HCT116 (cell line): Measurements from ENCODE around the gene PBX1. TPM values are rescaled to one million over a fixed set of nuclear protein-coding genes. Genes with fewer than 3 reads are reported as not detected.
A peak's percentile ranks its signal among the peaks of the same experiment; 100 is the strongest.

Source experiments
- ATAC-seq: fragments of 200-7000 bp; cut with Tn5 transposase; 2 replicates; pipeline ENCODE4 v1.9.1; 2020; ENCODE audit warnings: mild to moderate bottlenecking, moderate library complexity
- BruUV-seq: library from RNA; stranded (reverse); fragments of 400-500 nt; replicated peaks from 2 replicates; lab custom pipeline; 2021; lab: Mats Ljungman, UMichigan
- CTCF ChIA-PET: fragments of 300-600 bp; sonication (Branson Sonifier 250); formaldehyde crosslinking; loops from one replicate; lab custom pipeline; 2021; ENCODE audit warnings: antibody characterized with exemption; lab: Charles Lee
- POLR2A ChIA-PET: fragments of 300-600, 350-600 bp; sonication (Branson Sonifier 250); formaldehyde crosslinking; loops from one replicate; lab custom pipeline; 2021; ENCODE audit warnings: antibody characterized with exemption; lab: Charles Lee
- RAD21 ChIA-PET, 2 experiments: fragments of 300-600 bp; sonication (Branson Sonifier 250); formaldehyde crosslinking; loops; one replicate each; lab custom pipeline; 2023; ENCODE audit warnings: low total read pairs in 2 of 2; ENCODE audit not compliant: uncharacterized antibody in 2 of 2, unreplicated experiment in 2 of 2, low non-redundant PET in 1 of 2; lab: Charles Lee
- DNase-seq: peaks from one replicate; pipeline ENCODE4 v3.0.0-alpha.2; 2010; ENCODE audit warnings: low read depth, low spot score
- H2AFZ ChIP-seq: fragments of 200-600 bp; shearing (Covaris generic), sonication (generic); 2 replicates; pipeline ENCODE4 v1.6.1; 2017; ENCODE audit warnings: low read depth, mixed run types, mixed read lengths, antibody characterized with exemption, low read length; ENCODE audit not compliant: poor library complexity, severe bottlenecking
- H3K27ac ChIP-seq: 2 replicates; pipeline ENCODE4 v1.5.1; 2012; ENCODE audit warnings: low read depth, low read length
- H3K27me3 ChIP-seq: fragments of 200-600 bp; sonication (generic); 2 replicates; pipeline ENCODE4 v1.6.1; 2016; ENCODE audit warnings: mixed run types, low read length, mixed read lengths; ENCODE audit not compliant: insufficient read depth
- H3K36me3 ChIP-seq, 2 experiments: fragments of 200-500 bp in 1 of 2; fragments of 200-600 bp in 1 of 2; sonication (Bioruptor generic) in 1 of 2; sonication (generic) in 1 of 2; 2 replicates each; pipeline versions ENCODE4 v1.5.1 to v1.6.1; 2014 to 2016; ENCODE audit warnings: low read length in 2 of 2, inconsistent platforms in 1 of 2, mixed read lengths in 1 of 2, mixed run types in 1 of 2; ENCODE audit not compliant: insufficient read depth in 2 of 2, control insufficient read depth in 1 of 2
- H3K4me1 ChIP-seq, 2 experiments: fragments of 200-600 bp in 1 of 2; sonication (generic) in 1 of 2; 2 replicates each; pipeline versions ENCODE4 v1.5.1 to v1.6.1; 2012 to 2017; ENCODE audit warnings: low read length in 2 of 2, inconsistent platforms in 1 of 2, mild to moderate bottlenecking in 1 of 2, mixed read lengths in 1 of 2, mixed run types in 1 of 2, moderate library complexity in 1 of 2; ENCODE audit not compliant: insufficient read depth in 2 of 2, control insufficient read depth in 1 of 2
- H3K4me2 ChIP-seq: fragments of 200-600 bp; sonication (generic); 2 replicates; pipeline ENCODE4 v1.6.1; 2017; ENCODE audit warnings: mixed run types, low read length, mixed read lengths
- H3K4me3 ChIP-seq, 2 experiments: fragments of 200-600 bp in 1 of 2; sonication (generic) in 1 of 2; replicated peaks in 1 of 2; 2 replicates each; pipeline ENCODE4 v1.5.1; 2011 to 2016; ENCODE audit warnings: low read length in 2 of 2, control low read depth in 1 of 2, low read depth in 1 of 2, mild to moderate bottlenecking in 1 of 2, mixed read lengths in 1 of 2, mixed run types in 1 of 2
- H3K79me2 ChIP-seq: fragments of 200-600 bp; sonication (generic); 2 replicates; pipeline ENCODE4 v1.6.1; 2017; ENCODE audit warnings: mild to moderate bottlenecking, mixed run types, low read length, moderate library complexity, mixed read lengths; ENCODE audit not compliant: insufficient read depth
- H3K9ac ChIP-seq: fragments of 200-600 bp; sonication (generic); 2 replicates; pipeline ENCODE4 v1.6.1; 2016; ENCODE audit warnings: low read length, mixed read lengths
- H3K9me2 ChIP-seq: fragments of 200-600 bp; sonication (generic), shearing (Covaris generic); 2 replicates; pipeline ENCODE4 v1.6.1; 2017; ENCODE audit warnings: mixed run types, mild to moderate bottlenecking, moderate library complexity; ENCODE audit not compliant: insufficient read depth
- H3K9me3 ChIP-seq, 2 experiments: fragments of 200-500 bp in 1 of 2; fragments of 200-600 bp in 1 of 2; sonication (Bioruptor generic) in 1 of 2; sonication (generic) in 1 of 2; 2 replicates each; pipeline ENCODE4 v1.6.1; 2014 to 2017; ENCODE audit warnings: low read length in 2 of 2, mixed read lengths in 2 of 2, inconsistent platforms in 1 of 2, low read depth in 1 of 2, mild to moderate bottlenecking in 1 of 2, mixed run types in 1 of 2, moderate library complexity in 1 of 2; ENCODE audit not compliant: control insufficient read depth in 1 of 2, insufficient read depth in 1 of 2
- H4K20me1 ChIP-seq: fragments of 200-600 bp; sonication (generic), shearing (Covaris generic); 2 replicates; pipeline ENCODE4 v1.6.1; 2017; ENCODE audit warnings: mixed run types, mild to moderate bottlenecking, moderate library complexity; ENCODE audit not compliant: insufficient read depth
- ATF3 ChIP-seq: IDR thresholded peaks from 2 replicates; pipeline ENCODE4 v1.6.1; 2012
- CBX3 ChIP-seq: IDR thresholded peaks from 2 replicates; pipeline ENCODE4 v1.6.1; 2012; ENCODE audit warnings: low read depth
- CEBPB ChIP-seq: IDR thresholded peaks from 2 replicates; pipeline ENCODE4 v1.6.1; 2012; ENCODE audit warnings: low read depth
- ELF1 ChIP-seq: IDR thresholded peaks from 2 replicates; pipeline ENCODE4 v1.6.1; 2012; ENCODE audit warnings: low read depth, borderline replicate concordance
- EZH2phosphoT487 ChIP-seq: fragments of 200-600 bp; IDR thresholded peaks from 2 replicates; pipeline ENCODE4 v1.6.1; 2018; ENCODE audit warnings: antibody characterized with exemption, borderline replicate concordance
- JUND ChIP-seq: IDR thresholded peaks from 2 replicates; pipeline ENCODE4 v1.6.1; 2012
- POLR2A ChIP-seq: IDR thresholded peaks from 2 replicates; pipeline ENCODE4 v1.7.0; 2011; ENCODE audit warnings: borderline replicate concordance; ENCODE audit not compliant: insufficient read depth, insufficient read length; ENCODE audit errors: extremely low read depth
- RAD21 ChIP-seq: IDR thresholded peaks from 2 replicates; pipeline ENCODE4 v1.6.1; 2012; ENCODE audit warnings: low read depth, mild to moderate bottlenecking
- REST ChIP-seq: IDR thresholded peaks from 2 replicates; pipeline ENCODE4 v1.6.1; 2012; ENCODE audit warnings: low read depth
- SP1 ChIP-seq: IDR thresholded peaks from 2 replicates; pipeline ENCODE4 v1.6.1; 2012; ENCODE audit warnings: low read depth
- SRF ChIP-seq: IDR thresholded peaks from 2 replicates; pipeline ENCODE4 v1.6.1; 2012; ENCODE audit warnings: low read depth
- TCF7L2 ChIP-seq: IDR thresholded peaks from 2 replicates; pipeline ENCODE4 v1.7.0; 2011; ENCODE audit warnings: borderline replicate concordance, inconsistent platforms; ENCODE audit not compliant: insufficient read depth, insufficient read length; ENCODE audit errors: extremely low read depth
- ZBTB33 ChIP-seq: IDR thresholded peaks from 2 replicates; pipeline ENCODE4 v1.6.1; 2011; ENCODE audit warnings: mild to moderate bottlenecking, low read length, moderate library complexity; ENCODE audit not compliant: insufficient replicate concordance; ENCODE audit errors: extremely low read depth
- ZFX ChIP-seq: fragments of 450-650 bp; IDR thresholded peaks from 2 replicates; pipeline ENCODE4 v1.6.1; 2017
- ZNF274 ChIP-seq: fragments of 200-500 bp; sonication (Bioruptor generic); IDR thresholded peaks from 2 replicates; pipeline ENCODE4 v1.6.1; 2014; ENCODE audit warnings: mild to moderate bottlenecking, low read depth, low read length, inconsistent platforms
- intact Hi-C: fragments of 100-400 bp; cut with micrococcal nuclease; formaldehyde crosslinking; loops from 2 replicates; pipeline ENCODE4 v1.10.0; 2022
- total RNA-seq: library from RNA; stranded (reverse); gene quantifications from one replicate; pipeline ENCODE4 v1.2.1, GENCODE V29; 2021; ENCODE audit not compliant: unreplicated experiment

The PBX1 gene
- total RNA-seq, 1 experiment from 2014 or later: 29.6 TPM

GRCh38 chr1:164706606-164706987 lies 147.6 kb downstream of the PBX1 start:
- no peak for DNase-seq
- intact Hi-C loops: no loop called here
- H3K36me3 ChIP-seq: no peaks in the 10 kb centered on the region
- RAD21 ChIA-PET: no interaction called here
- H3K27me3 ChIP-seq: no peaks in the 10 kb centered on the region
- no peaks in the 10 kb centered on the region for H4K20me1 ChIP-seq
- H3K79me2 ChIP-seq: no peaks in the 10 kb centered on the region
- no peak overlapping the region for H3K4me3 ChIP-seq
- H2AFZ ChIP-seq: no peak overlapping the region
- POLR2A ChIA-PET: interaction anchor here (0.7 kb wide), 1 partner anchor 10 kb away, joined by 3 read pairs; no protein-coding TSS in a partner anchor
- peaks cover 8 to 30% of the 10 kb centered on the region in 2 experiments for H3K4me1 ChIP-seq
- H3K9ac ChIP-seq: 0 out of 2 replicates have a peak overlapping the region, but pooled peaks have one; percentile 12
- H3K4me2 ChIP-seq: peak overlapping the region; percentile 5; the same call in 1 of the 2 replicates
- CTCF ChIA-PET: interaction anchor here (1.2 kb wide), 1 partner anchor 32 kb away, joined by 3 read pairs; no protein-coding TSS in a partner anchor
- H3K9me3 ChIP-seq: no peaks in the 10 kb centered on the region
- BruUV-seq: no TSS peak
- no peak for TF ChIP-seq ATF3
- no peak for TF ChIP-seq ZBTB33
- TF ChIP-seq SRF: no peak
- TF ChIP-seq CBX3: no peak
- no peak for TF ChIP-seq ZNF274
- no peak for TF ChIP-seq ELF1
- TF ChIP-seq POLR2A: no peak
- TF ChIP-seq ZFX: no peak
- TF ChIP-seq REST: no peak
- TF ChIP-seq JUND: no peak
- no peak for TF ChIP-seq CEBPB
- TF ChIP-seq EZH2phosphoT487: no peak
- TF ChIP-seq RAD21: no peak
- no peak for TF ChIP-seq TCF7L2
- TF ChIP-seq SP1: no peak
- no peaks in the 10 kb centered on the region for H3K9me2 ChIP-seq
- no peak for ATAC-seq
- peak overlapping the region; percentile 39; the same call in 1 of the 2 replicates for H3K27ac ChIP-seq
